ENCODE measurements around the gene KCNMB4.

GRCh38 chr12:70359458-70360197 is 6.5 kb upstream of the KCNMB4 start:
- TF ChIP-seq CTCF (conservative IDR thresholded peaks at IDR 0.05; ENCODE audit: low read depth, low read length) (no peak), EZH2 (IDR thresholded peaks at IDR 0.05; ENCODE audit: borderline replicate concordance, low read depth, low read length, poor library complexity, severe bottlenecking) (no peak)

All from A673 (cell line).